Stimulated activated naive B cell treated with anti-CD40 and anti-IgM and Interleukin-4, amounts not matched to agents 10 μg/mL and 1 μg/mL and 100 μg/mL, for 72 hours (primary cell): Measurements from ENCODE around the gene MAP2K3.

Source experiments
- ATAC-seq, 2 donors: fragments of 150-1000 bp; cut with Tn5 transposase; replicated peaks; 2 replicates each; pipeline ENCODE4 v1.10.0; 2021; ENCODE audit warnings: moderate library complexity in 1 of 2
- DNase-seq: peaks from one replicate; pipeline ENCODE4 v3.0.0; 2021
- H3K27ac Mint-ChIP-seq: one replicate; pipeline ENCODE4 v1.8.0; 2022; ENCODE audit warnings: mild to moderate bottlenecking, mixed read lengths
- H3K27me3 Mint-ChIP-seq, 2 donors: one replicate each; pipeline ENCODE4 v1.8.0; 2022; ENCODE audit warnings: mixed read lengths in 2 of 2
- H3K36me3 Mint-ChIP-seq, 2 donors: one replicate each; pipeline ENCODE4 v1.8.0; 2022; ENCODE audit warnings: mixed read lengths in 2 of 2, mild to moderate bottlenecking in 1 of 2
- H3K4me1 Mint-ChIP-seq, 2 donors: one replicate each; pipeline ENCODE4 v1.8.0; 2022; ENCODE audit warnings: mixed read lengths in 2 of 2, mild to moderate bottlenecking in 1 of 2
- H3K4me3 Mint-ChIP-seq, 2 donors: one replicate each; pipeline ENCODE4 v1.8.0; 2022; ENCODE audit warnings: mild to moderate bottlenecking in 2 of 2, mixed read lengths in 2 of 2, moderate library complexity in 1 of 2
- H3K9me3 Mint-ChIP-seq, 2 donors: one replicate each; pipeline ENCODE4 v1.8.0; 2022; ENCODE audit warnings: mixed read lengths in 2 of 2, mild to moderate bottlenecking in 1 of 2

The MAP2K3 gene

GRCh38 chr17:21283482-21284318, 811 bp upstream of the MAP2K3 start:
- H3K4me3 Mint-ChIP-seq: peak overlapping the region; percentile 90 to 98
- peaks cover 60 to 77% of the 10 kb centered on the region in 2 donors for H3K4me1 Mint-ChIP-seq
- no peaks in the 10 kb centered on the region for H3K27me3 Mint-ChIP-seq
- DNase-seq: peak; percentile 29
- no peaks in the 10 kb centered on the region for H3K9me3 Mint-ChIP-seq
- peaks cover 7 to 19% of the 10 kb centered on the region in 2 donors for H3K36me3 Mint-ChIP-seq
- H3K27ac Mint-ChIP-seq: peak overlapping the region; percentile 98
- ATAC-seq: peak; percentile 1

GRCh38 chr17:21285164-21286065, 904 bp downstream of the MAP2K3 start:
- no peak for ATAC-seq
- peak overlapping the region; percentile 90 to 98 for H3K4me3 Mint-ChIP-seq
- no peaks in the 10 kb centered on the region for H3K9me3 Mint-ChIP-seq
- peak overlapping the region; percentile 98 for H3K27ac Mint-ChIP-seq
- DNase-seq: peak; percentile 26
- H3K27me3 Mint-ChIP-seq: peaks cover 0 to under 1% of the 10 kb centered on the region in 2 donors
- H3K36me3 Mint-ChIP-seq: peaks cover 8 to 27% of the 10 kb centered on the region in 2 donors
- H3K4me1 Mint-ChIP-seq: peaks cover 58 to 77% of the 10 kb centered on the region in 2 donors

GRCh38 chr17:21286066-21286770, 1.7 kb downstream of the MAP2K3 start:
- H3K9me3 Mint-ChIP-seq: no peaks in the 10 kb centered on the region
- peaks cover 59 to 77% of the 10 kb centered on the region in 2 donors for H3K4me1 Mint-ChIP-seq
- H3K36me3 Mint-ChIP-seq: peaks cover 11 to 35% of the 10 kb centered on the region in 2 donors
- H3K27me3 Mint-ChIP-seq: peaks cover 0 to 4% of the 10 kb centered on the region in 2 donors
- peak overlapping the region; percentile 98 for H3K27ac Mint-ChIP-seq
- ATAC-seq: no peak
- H3K4me3 Mint-ChIP-seq: peak overlapping the region; percentile 90 to 98
- no peak for DNase-seq

- Mint-ChIP-seq H3K27ac (peak overlapping the region; percentile 98), H3K4me1 (peaks cover 57 to 77% of the 10 kb centered on the region in 2 donors), H3K36me3 (peaks cover 18 to 44% of the 10 kb centered on the region in 2 donors), H3K27me3 (peaks cover 0 to 4% of the 10 kb centered on the region in 2 donors), H3K4me3 (peak overlapping the region; percentile 90 to 98), H3K9me3 (no peaks in the 10 kb centered on the region)
- DNase-seq (peak; percentile 41), ATAC-seq (peak; percentile 0 to 2)
Observed at GRCh38 chr17:21286909-21287702, 2.6 kb downstream of the MAP2K3 start.

- Mint-ChIP-seq H3K27ac (peak overlapping the region; percentile 98), H3K4me3 (peak overlapping the region; percentile 90 to 98), H3K36me3 (peaks cover 21 to 47% of the 10 kb centered on the region in 2 donors), H3K4me1 (peaks cover 53 to 76% of the 10 kb centered on the region in 2 donors), H3K9me3 (peaks cover 2 to 3% of the 10 kb centered on the region in 2 donors), H3K27me3 (peaks cover 0 to 4% of the 10 kb centered on the region in 2 donors)
- peak; percentile 95 for DNase-seq
- ATAC-seq: peak; percentile 62 to 67
Observed at GRCh38 chr17:21287703-21288449, 3.4 kb downstream of the MAP2K3 start.

DNA sequence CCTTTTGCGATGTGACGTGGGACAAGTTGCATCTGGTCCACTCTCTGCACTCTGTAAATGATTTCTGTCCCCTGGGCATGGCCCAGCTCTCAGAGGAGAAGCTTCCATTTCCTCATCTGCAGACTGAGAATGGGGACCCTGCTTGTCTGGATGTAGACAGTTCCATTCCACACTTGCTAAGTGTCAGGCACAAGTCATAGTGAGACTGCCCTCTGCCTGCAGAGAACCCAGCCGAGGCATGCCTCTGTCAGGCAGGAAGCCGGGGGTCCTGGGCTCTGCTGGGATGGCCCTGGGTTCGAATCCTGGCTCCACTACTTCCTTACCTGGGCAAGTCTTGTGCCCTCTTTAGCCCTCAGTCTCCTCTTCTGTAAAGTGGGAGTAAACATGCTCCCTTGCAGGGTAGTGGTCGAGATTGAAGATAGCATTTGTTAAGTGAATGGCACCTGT, 4.1 kb downstream of the MAP2K3 start:
- peak overlapping the region; percentile 90 to 98 for H3K4me3 Mint-ChIP-seq
- DNase-seq: peak; percentile 69
- H3K9me3 Mint-ChIP-seq: peaks cover 2 to 3% of the 10 kb centered on the region in 2 donors
- H3K36me3 Mint-ChIP-seq: peaks cover 26 to 51% of the 10 kb centered on the region in 2 donors
- peak; percentile 35 for ATAC-seq
- peaks cover 0 to 4% of the 10 kb centered on the region in 2 donors for H3K27me3 Mint-ChIP-seq
- H3K4me1 Mint-ChIP-seq: peaks cover 54 to 75% of the 10 kb centered on the region in 2 donors
- peak overlapping the region; percentile 98 for H3K27ac Mint-ChIP-seq

DNA sequence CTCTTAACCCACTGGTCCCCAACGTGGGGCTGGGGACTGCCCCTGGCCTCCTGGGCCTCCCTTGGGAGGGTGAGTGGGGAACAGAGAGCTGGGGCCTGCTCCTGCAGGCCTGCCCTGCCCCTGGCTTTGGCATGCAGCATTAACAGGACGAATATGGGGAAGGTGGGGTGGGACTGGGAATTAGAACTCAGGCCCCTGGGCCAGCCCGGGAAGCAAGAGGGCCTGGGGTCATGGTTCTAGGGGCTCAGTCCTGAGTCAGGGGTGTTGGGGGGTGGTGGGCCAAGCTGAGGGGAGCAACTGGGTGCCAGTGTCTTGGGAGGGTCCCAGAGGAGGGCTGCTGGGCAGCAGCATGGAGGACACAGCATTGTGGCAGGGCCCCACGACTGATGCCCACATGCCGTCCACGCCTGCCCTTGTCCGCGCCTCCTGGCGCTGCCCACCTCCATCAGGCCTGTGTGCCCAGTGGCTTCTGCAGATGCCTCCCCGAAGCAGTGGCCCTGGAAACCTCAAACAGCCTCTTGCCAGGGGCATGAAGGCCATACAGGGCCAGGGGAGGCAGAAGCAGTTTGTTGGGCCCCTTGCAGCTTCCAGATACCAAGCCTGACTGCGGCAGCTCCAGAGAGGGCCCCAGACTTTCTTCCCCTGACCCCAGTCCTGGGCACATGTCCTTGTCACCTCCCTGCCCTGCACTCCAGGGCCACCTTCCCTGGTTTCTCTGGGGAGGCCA, 4.8 kb downstream of the MAP2K3 start:
- Mint-ChIP-seq H3K27ac (peak overlapping the region; percentile 98), H3K36me3 (peaks cover 29 to 55% of the 10 kb centered on the region in 2 donors), H3K27me3 (peaks cover 0 to 4% of the 10 kb centered on the region in 2 donors), H3K4me1 (peaks cover 55 to 77% of the 10 kb centered on the region in 2 donors), H3K9me3 (peaks cover 2 to 3% of the 10 kb centered on the region in 2 donors), H3K4me3 (peak overlapping the region; percentile 90 to 98)
- ATAC-seq (no peak), DNase-seq (peak; percentile 41)

DNA sequence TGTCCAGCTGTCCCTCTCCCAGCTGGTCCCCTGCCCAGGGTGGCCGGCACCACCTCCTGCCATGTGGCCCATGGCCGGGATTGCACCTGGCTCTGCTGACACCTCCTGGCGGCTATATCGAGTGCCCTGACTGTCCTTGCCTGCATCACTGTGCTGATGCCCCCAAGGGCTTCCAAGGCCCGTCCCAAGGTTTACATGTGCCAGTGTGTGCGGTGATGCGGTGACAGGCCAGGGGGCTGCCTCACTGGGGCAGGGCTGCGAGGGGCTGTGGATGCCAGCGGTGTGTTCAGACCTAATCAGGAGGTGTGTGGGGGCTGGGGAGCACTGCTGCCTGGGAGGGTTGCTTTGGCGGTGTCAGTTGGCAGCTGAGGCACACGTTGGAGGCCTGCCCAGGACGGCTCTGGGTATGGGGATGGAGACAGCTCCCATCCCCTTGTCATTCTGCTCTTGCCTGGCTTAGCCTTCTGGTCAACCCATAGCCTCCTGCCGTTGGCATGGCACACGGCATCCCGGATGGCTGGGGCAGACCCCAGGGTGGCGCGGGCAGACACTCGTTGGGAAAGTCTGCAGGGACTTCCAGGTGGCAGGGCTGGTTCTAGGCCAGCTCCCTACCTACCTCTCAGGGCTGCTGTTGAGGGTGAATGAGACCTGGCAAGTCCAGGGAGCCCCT, 5.5 kb downstream of the MAP2K3 start:
- Mint-ChIP-seq H3K4me1 (peaks cover 59 to 84% of the 10 kb centered on the region in 2 donors), H3K36me3 (peaks cover 33 to 58% of the 10 kb centered on the region in 2 donors), H3K27me3 (peaks cover 0 to 4% of the 10 kb centered on the region in 2 donors), H3K4me3 (peak overlapping the region; percentile 90 to 98), H3K27ac (peak overlapping the region; percentile 84), H3K9me3 (peaks cover 2 to 3% of the 10 kb centered on the region in 2 donors)
- ATAC-seq (no peak), DNase-seq (no peak)

GRCh38 chr17:21291357-21291756, 6.8 kb downstream of the MAP2K3 start:
- Mint-ChIP-seq H3K4me3 (no peak overlapping the region), H3K4me1 (peaks cover 56 to 90% of the 10 kb centered on the region in 2 donors)

DNA sequence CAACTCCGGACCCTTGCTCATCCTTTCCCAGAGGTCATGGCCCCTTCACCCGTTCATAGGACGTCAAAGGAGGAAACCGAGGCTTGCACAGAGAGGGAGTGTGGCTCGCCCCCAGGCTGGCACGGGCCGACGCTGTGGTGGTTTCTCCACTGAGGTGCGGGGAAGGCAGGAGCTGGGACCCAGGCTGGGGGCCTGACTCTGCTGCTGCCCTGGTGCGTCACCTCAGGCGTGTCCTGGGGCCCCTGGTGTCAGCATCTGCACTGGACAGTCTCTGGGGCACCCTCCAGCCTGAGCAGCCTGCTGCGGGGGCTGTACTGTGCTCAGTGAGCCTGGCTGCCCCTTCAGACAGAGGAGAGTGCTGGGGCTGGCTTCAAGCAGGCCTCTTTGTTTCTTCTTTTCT, 7.4 kb downstream of the MAP2K3 start:
- ATAC-seq (no peak), DNase-seq (no peak)
- H3K9me3 Mint-ChIP-seq: peaks cover 2 to 3% of the 10 kb centered on the region in 2 donors
- peaks cover 0 to 4% of the 10 kb centered on the region in 2 donors for H3K27me3 Mint-ChIP-seq
- H3K36me3 Mint-ChIP-seq: peaks cover 29 to 48% of the 10 kb centered on the region in 2 donors
- H3K4me1 Mint-ChIP-seq: peaks cover 53 to 85% of the 10 kb centered on the region in 2 donors
- no peak overlapping the region for H3K4me3 Mint-ChIP-seq
- peak overlapping the region; percentile 25 for H3K27ac Mint-ChIP-seq

More at GRCh38 chr17:21291357-21291756, 6.8 kb downstream of the MAP2K3 start:
- Mint-ChIP-seq H3K9me3 (peaks cover 2 to 3% of the 10 kb centered on the region in 2 donors), H3K36me3 (peaks cover 31 to 49% of the 10 kb centered on the region in 2 donors), H3K27ac (no peak overlapping the region), H3K27me3 (peaks cover 0 to 4% of the 10 kb centered on the region in 2 donors)
- no peak for ATAC-seq
- no peak for DNase-seq
